ENCODE results near the gene UVRAG.
A peak's percentile ranks its signal among the peaks of the same experiment; 100 is the strongest.

The UVRAG gene

GRCh38 chr11:76186776-76187279 lies 371.8 kb downstream of the UVRAG start:
- no peak overlapping the region for H3K4me3 ChIP-seq (replicated peaks in 1 of 2; ENCODE audit: low read depth in 2 of 2, low read length in 2 of 2)
- no peak for DNase-seq (ENCODE audit: low read depth in 2 of 2)
- TF ChIP-seq, protein P1, sequence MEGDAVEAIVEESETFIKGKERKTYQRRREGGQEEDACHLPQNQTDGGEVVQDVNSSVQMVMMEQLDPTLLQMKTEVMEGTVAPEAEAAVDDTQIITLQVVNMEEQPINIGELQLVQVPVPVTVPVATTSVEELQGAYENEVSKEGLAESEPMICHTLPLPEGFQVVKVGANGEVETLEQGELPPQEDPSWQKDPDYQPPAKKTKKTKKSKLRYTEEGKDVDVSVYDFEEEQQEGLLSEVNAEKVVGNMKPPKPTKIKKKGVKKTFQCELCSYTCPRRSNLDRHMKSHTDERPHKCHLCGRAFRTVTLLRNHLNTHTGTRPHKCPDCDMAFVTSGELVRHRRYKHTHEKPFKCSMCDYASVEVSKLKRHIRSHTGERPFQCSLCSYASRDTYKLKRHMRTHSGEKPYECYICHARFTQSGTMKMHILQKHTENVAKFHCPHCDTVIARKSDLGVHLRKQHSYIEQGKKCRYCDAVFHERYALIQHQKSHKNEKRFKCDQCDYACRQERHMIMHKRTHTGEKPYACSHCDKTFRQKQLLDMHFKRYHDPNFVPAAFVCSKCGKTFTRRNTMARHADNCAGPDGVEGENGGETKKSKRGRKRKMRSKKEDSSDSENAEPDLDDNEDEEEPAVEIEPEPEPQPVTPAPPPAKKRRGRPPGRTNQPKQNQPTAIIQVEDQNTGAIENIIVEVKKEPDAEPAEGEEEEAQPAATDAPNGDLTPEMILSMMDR (IDR thresholded peaks at IDR 0.05; ENCODE audit: low read depth, low read length): no peak

DNA sequence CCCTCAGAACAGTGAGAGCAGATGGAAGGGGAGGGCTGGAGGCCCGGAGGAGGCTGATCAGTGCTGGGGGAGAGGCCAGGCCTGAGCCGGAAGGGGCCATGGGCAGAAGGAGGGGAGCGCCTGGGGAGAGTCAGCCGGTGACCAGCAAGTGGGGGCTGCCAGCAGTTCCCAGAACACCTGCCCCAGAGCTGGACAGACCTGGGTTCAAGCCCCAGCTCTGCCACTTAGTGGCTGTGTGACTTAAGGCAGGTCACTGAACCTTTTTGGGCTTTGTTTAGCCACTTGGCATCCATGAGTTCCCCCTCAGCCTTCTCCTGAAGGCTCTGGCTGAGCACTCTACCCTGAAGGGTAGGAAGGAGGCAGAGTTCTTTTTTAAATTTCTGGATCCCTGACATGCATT lies 373.9 kb downstream of the UVRAG start:
- H3K4me3 ChIP-seq (replicated peaks in 1 of 2; ENCODE audit: low read depth in 2 of 2, low read length in 2 of 2): no peak overlapping the region
- DNase-seq (ENCODE audit: low read depth in 2 of 2): no peak
- TF ChIP-seq, protein P1 (IDR thresholded peaks at IDR 0.05; ENCODE audit: low read depth, low read length): no peak

DNA sequence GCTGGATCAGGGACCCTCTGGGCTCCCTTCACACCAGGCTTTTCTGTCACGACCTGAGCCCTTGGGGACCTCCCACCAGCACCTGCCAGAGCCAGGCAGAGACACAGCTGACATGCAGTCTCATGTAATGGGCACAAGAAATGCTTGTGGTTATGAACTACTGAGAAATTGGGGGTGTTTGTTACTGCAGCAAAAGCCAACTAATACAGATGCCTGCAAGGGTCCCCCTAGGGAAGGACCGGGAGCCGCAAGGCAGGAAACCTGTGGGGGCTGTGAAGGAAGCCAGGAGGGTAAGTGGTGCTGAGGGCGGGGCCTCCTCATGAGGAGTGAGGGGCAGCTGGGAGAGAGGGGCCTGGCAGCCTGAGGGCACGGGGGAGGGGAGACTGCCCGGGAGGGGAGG lies 374.7 kb downstream of the UVRAG start:
- H3K4me3 ChIP-seq (replicated peaks in 1 of 2; ENCODE audit: low read depth in 2 of 2, low read length in 2 of 2): no peak overlapping the region
- TF ChIP-seq, protein P1 (IDR thresholded peaks at IDR 0.05; ENCODE audit: low read depth, low read length): no peak
- DNase-seq (ENCODE audit: low read depth in 2 of 2): no peak

- TF ChIP-seq, protein P1 (IDR thresholded peaks at IDR 0.05; ENCODE audit: low read depth, low read length): no peak
- peak in 1 of 2 donors; percentile 87 for DNase-seq (ENCODE audit: low read depth in 2 of 2)
- no peak overlapping the region for H3K4me3 ChIP-seq (replicated peaks in 1 of 2; ENCODE audit: low read depth in 2 of 2, low read length in 2 of 2)
These were observed 375.4 kb downstream of the UVRAG start for GRCh38 chr11:76190376-76190775.

All from cardiac fibroblast (primary cell).